GM12873 (cell line): ENCODE data around the gene EBP.

Source experiments
- TF ChIP-seq, protein P1 (sequence below): IDR thresholded peaks from 2 replicates; pipeline ENCODE4 v1.5.1; 2012; ENCODE audit warnings: low read depth, mild to moderate bottlenecking, moderate library complexity, low read length, control low read depth; ENCODE audit not compliant: insufficient read depth; ENCODE audit errors: missing control alignments

The EBP gene

DNA sequence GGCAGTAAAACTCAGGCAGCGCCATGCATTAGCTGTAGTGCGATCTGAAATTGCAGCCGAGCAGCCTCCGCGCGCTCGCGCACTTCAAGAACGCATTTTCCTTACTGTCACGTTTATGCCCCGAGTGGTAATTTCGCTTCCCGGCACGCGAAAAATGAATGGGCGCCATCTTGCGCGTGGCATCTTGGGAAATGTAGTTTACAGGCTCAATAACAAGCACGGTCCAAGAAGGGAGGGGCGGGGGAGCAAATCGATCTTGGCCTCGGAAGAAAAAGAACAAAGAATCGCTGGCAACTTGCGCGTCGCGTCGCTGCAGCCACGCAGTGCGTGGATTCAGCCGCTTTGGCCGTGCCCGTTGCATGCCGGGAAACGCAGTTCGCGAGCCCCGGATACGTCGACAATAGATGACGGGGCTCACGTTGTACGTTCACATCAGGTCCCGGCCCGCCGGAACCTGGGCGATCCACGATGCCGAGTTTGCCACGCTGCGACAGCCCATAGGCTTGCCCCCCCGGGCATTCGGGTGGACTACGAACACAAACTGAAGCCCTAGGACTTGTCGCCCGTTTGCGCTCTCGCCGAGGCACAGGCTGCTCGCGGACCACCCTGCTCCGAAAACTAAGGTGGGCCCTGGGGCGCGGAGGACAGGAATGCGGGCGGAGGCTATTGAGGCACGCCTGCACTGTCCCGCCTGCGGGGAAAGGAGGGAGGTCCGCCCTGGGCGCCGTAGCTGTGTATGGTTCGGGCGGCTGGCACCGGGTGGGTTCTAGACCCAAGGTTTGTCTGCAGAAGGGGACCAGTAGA, 45.6 kb upstream of the EBP start, which contains the start of gene FTSJ1:
Gene FTSJ1 (plus strand): TSS at position 426 of the 804 bp plus-strand sequence. CDS start 1,849 bp downstream, outside the sequence.
- TF ChIP-seq, protein P1, sequence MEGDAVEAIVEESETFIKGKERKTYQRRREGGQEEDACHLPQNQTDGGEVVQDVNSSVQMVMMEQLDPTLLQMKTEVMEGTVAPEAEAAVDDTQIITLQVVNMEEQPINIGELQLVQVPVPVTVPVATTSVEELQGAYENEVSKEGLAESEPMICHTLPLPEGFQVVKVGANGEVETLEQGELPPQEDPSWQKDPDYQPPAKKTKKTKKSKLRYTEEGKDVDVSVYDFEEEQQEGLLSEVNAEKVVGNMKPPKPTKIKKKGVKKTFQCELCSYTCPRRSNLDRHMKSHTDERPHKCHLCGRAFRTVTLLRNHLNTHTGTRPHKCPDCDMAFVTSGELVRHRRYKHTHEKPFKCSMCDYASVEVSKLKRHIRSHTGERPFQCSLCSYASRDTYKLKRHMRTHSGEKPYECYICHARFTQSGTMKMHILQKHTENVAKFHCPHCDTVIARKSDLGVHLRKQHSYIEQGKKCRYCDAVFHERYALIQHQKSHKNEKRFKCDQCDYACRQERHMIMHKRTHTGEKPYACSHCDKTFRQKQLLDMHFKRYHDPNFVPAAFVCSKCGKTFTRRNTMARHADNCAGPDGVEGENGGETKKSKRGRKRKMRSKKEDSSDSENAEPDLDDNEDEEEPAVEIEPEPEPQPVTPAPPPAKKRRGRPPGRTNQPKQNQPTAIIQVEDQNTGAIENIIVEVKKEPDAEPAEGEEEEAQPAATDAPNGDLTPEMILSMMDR = no peak

GRCh38 chrX:48476919-48477318, 44.7 kb upstream of the EBP start:
- TF ChIP-seq, protein P1 = no peak

- TF ChIP-seq, protein P1 = no peak
Measured at GRCh38 chrX:48477960-48478755, 43.5 kb upstream of the EBP start.

GRCh38 chrX:48478806-48479205, 42.8 kb upstream of the EBP start:
- TF ChIP-seq, protein P1 = no peak

DNA sequence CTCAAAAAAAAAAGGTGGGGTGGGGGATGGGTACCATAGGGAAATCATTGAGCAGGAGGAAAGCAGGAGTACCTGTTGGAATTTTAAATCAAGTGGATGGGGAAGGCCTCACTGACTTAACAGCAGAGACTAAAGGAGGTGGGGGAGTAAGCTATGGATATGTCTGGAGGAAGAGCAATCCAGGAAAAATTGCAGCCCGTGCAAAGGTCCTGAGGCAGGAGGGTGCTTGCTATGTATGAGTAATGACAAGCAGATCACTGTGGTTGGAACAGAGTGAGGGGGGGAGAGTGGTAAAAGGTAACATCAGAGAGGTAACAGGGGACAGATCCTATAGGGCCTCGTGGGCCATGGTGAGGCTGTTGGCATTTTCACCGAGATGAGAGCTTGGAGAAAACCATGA, 41.5 kb upstream of the EBP start:
- TF ChIP-seq, protein P1 = no peak

DNA sequence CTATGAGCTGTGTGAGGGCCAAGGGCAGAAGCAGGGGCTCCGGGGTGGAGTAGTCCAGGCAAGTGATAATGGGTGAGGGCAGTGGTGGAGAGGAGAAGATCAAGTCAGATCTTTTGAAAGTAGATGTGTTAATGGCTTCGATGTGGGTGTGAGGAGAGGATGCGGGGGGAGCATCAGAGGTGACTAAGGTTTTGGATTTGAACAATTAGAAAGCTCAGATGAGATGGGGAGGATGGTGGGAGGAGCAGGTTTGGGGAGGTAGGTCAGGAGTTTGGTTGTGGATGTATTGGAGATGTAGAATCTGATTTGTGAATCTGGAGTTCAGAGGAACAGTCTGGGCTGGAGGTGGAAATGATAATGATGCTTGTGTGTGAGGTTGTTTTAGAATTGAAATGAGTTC, 41.0 kb upstream of the EBP start:
- TF ChIP-seq, protein P1 = no peak

GRCh38 chrX:48482526-48482925, 39.1 kb upstream of the EBP start:
- TF ChIP-seq, protein P1 = no peak
